Measurements from ENCODE around the gene SULF2.

SULF2 gene

GRCh38 chr20:47698142-47698541 is 87.1 kb downstream of the SULF2 start:
- no peak overlapping the region for H3K4me3 ChIP-seq (ENCODE audit: low read length, poor library complexity, severe bottlenecking)
- no peaks in the 10 kb centered on the region for H3K4me1 ChIP-seq (ENCODE audit: insufficient read depth, low read length, poor library complexity, severe bottlenecking)
- H3K9me3 ChIP-seq (ENCODE audit: insufficient read depth, low read depth, low read length), result no peaks in the 10 kb centered on the region
- no peaks in the 10 kb centered on the region for H4K20me1 ChIP-seq (ENCODE audit: insufficient read depth, low read length, poor library complexity, severe bottlenecking)
- no peaks in the 10 kb centered on the region for H3F3A ChIP-seq (ENCODE audit: low read depth)
- no peak for TF ChIP-seq EZH2phosphoT487 (IDR thresholded peaks at IDR 0.05; ENCODE audit: borderline replicate concordance)
- TF ChIP-seq, protein P1, sequence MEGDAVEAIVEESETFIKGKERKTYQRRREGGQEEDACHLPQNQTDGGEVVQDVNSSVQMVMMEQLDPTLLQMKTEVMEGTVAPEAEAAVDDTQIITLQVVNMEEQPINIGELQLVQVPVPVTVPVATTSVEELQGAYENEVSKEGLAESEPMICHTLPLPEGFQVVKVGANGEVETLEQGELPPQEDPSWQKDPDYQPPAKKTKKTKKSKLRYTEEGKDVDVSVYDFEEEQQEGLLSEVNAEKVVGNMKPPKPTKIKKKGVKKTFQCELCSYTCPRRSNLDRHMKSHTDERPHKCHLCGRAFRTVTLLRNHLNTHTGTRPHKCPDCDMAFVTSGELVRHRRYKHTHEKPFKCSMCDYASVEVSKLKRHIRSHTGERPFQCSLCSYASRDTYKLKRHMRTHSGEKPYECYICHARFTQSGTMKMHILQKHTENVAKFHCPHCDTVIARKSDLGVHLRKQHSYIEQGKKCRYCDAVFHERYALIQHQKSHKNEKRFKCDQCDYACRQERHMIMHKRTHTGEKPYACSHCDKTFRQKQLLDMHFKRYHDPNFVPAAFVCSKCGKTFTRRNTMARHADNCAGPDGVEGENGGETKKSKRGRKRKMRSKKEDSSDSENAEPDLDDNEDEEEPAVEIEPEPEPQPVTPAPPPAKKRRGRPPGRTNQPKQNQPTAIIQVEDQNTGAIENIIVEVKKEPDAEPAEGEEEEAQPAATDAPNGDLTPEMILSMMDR (conservative IDR thresholded peaks at IDR 0.05; ENCODE audit: low read length), result no peak
- H3K27me3 ChIP-seq (ENCODE audit: insufficient read depth, low read length, poor library complexity, severe bottlenecking), result no peaks in the 10 kb centered on the region
- H3K36me3 ChIP-seq (ENCODE audit: insufficient read depth, low read length), result no peaks in the 10 kb centered on the region
- H3K9me2 ChIP-seq (replicated peaks; ENCODE audit: low read depth, low read length), result no peaks in the 10 kb centered on the region
- no peaks in the 10 kb centered on the region for H3K79me2 ChIP-seq (ENCODE audit: insufficient read depth, low read length)
- H3K4me2 ChIP-seq (ENCODE audit: low read depth, low read length, poor library complexity, severe bottlenecking), result no peak overlapping the region
- no peak overlapping the region for H2AFZ ChIP-seq (ENCODE audit: low read length)
- H3K9ac ChIP-seq (ENCODE audit: low read depth, low read length, poor library complexity, severe bottlenecking), result no peak overlapping the region

GRCh38 chr20:47696856-47697255 is 88.4 kb downstream of the SULF2 start:
- H3K9me2 ChIP-seq (replicated peaks; ENCODE audit: low read depth, low read length), result no peaks in the 10 kb centered on the region
- H3K4me3 ChIP-seq (ENCODE audit: low read length, poor library complexity, severe bottlenecking), result no peak overlapping the region
- no peaks in the 10 kb centered on the region for H3K27me3 ChIP-seq (ENCODE audit: insufficient read depth, low read length, poor library complexity, severe bottlenecking)
- H2AFZ ChIP-seq (ENCODE audit: low read length), result no peak overlapping the region
- no peak overlapping the region for H3K4me2 ChIP-seq (ENCODE audit: low read depth, low read length, poor library complexity, severe bottlenecking)
- no peaks in the 10 kb centered on the region for H3K36me3 ChIP-seq (ENCODE audit: insufficient read depth, low read length)
- no peak overlapping the region for H3K9ac ChIP-seq (ENCODE audit: low read depth, low read length, poor library complexity, severe bottlenecking)
- no peaks in the 10 kb centered on the region for H4K20me1 ChIP-seq (ENCODE audit: insufficient read depth, low read length, poor library complexity, severe bottlenecking)
- no peaks in the 10 kb centered on the region for H3K79me2 ChIP-seq (ENCODE audit: insufficient read depth, low read length)
- H3K4me1 ChIP-seq (ENCODE audit: insufficient read depth, low read length, poor library complexity, severe bottlenecking), result no peaks in the 10 kb centered on the region
- H3K9me3 ChIP-seq (ENCODE audit: insufficient read depth, low read depth, low read length), result peaks cover 8% of the 10 kb centered on the region; the same call in 1 of the 2 replicates
- TF ChIP-seq, protein P1 (conservative IDR thresholded peaks at IDR 0.05; ENCODE audit: low read length), result no peak
- TF ChIP-seq EZH2phosphoT487 (IDR thresholded peaks at IDR 0.05; ENCODE audit: borderline replicate concordance), result no peak
- H3F3A ChIP-seq (ENCODE audit: low read depth), result no peaks in the 10 kb centered on the region

DNA sequence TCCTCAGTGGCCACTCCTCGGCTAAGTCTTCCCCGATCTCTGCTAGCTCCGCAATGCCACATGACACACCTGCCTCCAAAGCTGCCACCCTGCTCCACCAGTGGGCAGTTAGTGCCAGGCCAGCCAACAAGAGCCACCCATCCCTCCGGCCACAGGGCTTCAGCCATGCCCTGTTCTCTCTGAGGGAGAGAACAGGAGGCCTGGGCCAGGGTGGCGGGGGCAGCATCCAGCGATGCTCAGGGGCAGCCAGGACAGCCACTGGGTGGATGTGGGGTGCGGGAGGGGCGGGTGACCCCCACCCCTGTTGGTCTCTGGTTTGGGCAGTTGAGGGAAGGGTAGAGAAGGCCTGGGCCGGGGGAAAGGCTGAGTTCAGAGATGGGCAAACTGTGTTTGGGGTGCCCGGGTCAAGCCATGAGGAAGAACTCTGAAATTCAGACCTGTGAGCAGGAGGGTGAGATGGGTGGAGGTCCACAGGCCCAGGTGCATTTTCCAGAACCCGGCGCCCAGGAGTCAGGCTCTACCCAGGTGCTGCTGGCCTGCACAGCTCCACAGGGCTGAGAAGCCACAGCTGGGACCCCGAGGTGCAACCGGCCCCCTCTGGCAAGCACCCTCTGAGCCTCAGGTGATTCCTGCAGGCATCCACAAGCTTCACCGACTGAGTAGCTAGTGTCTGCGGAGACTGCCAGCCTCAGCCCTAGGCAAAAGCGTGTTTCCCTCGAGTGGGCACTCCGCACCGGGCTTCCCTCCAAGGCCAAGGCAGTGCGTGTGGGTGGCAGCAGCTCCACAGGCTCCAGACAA is 91.1 kb downstream of the SULF2 start:
- Histone ChIP-seq H3K27me3 (ENCODE audit: insufficient read depth, low read length, poor library complexity, severe bottlenecking) (no peaks in the 10 kb centered on the region), H3K4me3 (ENCODE audit: low read length, poor library complexity, severe bottlenecking) (no peak overlapping the region), H3K4me2 (ENCODE audit: low read depth, low read length, poor library complexity, severe bottlenecking) (no peak overlapping the region), H2AFZ (ENCODE audit: low read length) (no peak overlapping the region), H3K9me2 (replicated peaks; ENCODE audit: low read depth, low read length) (no peaks in the 10 kb centered on the region), H3K4me1 (ENCODE audit: insufficient read depth, low read length, poor library complexity, severe bottlenecking) (no peaks in the 10 kb centered on the region), H3F3A (ENCODE audit: low read depth) (no peaks in the 10 kb centered on the region), H3K79me2 (ENCODE audit: insufficient read depth, low read length) (no peaks in the 10 kb centered on the region), H3K9ac (ENCODE audit: low read depth, low read length, poor library complexity, severe bottlenecking) (no peak overlapping the region), H3K9me3 (ENCODE audit: insufficient read depth, low read depth, low read length) (peaks cover 18% of the 10 kb centered on the region), H4K20me1 (ENCODE audit: insufficient read depth, low read length, poor library complexity, severe bottlenecking) (no peaks in the 10 kb centered on the region), H3K36me3 (ENCODE audit: insufficient read depth, low read length) (no peaks in the 10 kb centered on the region)
- TF ChIP-seq, protein P1 (conservative IDR thresholded peaks at IDR 0.05; ENCODE audit: low read length), result no peak
- TF ChIP-seq EZH2phosphoT487 (IDR thresholded peaks at IDR 0.05; ENCODE audit: borderline replicate concordance), result no peak
